Measurements from ENCODE around the gene TCF7L2.

DNA sequence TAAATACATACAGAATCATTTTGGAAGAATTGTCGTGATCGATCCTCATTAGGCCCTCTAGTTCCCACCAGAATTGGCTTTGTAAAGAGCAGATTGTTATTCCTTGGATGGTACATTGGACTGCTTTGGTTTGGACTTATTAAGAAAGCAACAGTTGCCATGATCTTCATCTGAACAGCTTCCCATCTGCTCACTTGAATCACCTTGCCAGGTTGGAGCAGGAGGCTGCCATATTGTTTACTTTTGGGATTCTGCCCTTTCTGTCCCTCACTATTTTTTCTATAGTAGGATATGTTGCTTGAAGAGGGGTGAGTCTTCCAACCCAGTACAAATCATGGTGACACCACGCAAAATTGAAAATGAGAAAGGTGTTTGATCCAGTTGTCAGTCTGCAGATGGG lies 199.6 kb downstream of the TCF7L2 start:
- no peak for TF ChIP-seq POLR2AphosphoS5 (IDR thresholded peaks at IDR 0.05; ENCODE audit: low read depth)
- TF ChIP-seq, protein P1, sequence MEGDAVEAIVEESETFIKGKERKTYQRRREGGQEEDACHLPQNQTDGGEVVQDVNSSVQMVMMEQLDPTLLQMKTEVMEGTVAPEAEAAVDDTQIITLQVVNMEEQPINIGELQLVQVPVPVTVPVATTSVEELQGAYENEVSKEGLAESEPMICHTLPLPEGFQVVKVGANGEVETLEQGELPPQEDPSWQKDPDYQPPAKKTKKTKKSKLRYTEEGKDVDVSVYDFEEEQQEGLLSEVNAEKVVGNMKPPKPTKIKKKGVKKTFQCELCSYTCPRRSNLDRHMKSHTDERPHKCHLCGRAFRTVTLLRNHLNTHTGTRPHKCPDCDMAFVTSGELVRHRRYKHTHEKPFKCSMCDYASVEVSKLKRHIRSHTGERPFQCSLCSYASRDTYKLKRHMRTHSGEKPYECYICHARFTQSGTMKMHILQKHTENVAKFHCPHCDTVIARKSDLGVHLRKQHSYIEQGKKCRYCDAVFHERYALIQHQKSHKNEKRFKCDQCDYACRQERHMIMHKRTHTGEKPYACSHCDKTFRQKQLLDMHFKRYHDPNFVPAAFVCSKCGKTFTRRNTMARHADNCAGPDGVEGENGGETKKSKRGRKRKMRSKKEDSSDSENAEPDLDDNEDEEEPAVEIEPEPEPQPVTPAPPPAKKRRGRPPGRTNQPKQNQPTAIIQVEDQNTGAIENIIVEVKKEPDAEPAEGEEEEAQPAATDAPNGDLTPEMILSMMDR (IDR thresholded peaks at IDR 0.05; ENCODE audit: insufficient read depth, low read length): no peak
- no peak for TF ChIP-seq SPI1 (IDR thresholded peaks at IDR 0.05; ENCODE audit: borderline replicate concordance, low read depth)
